Activated CD8-positive, alpha-beta T cell treated with anti-CD3 and anti-CD28 coated beads for 36 hours (primary cell): ENCODE data around the gene DLL4. TPM values are rescaled to one million over a fixed set of nuclear protein-coding genes. Genes with fewer than 3 reads are reported as not detected.

ENCODE experiments used
- ATAC-seq: fragments of 200-7000 bp; cut with Tn5 transposase; one replicate; pipeline ENCODE4 v1.10.0; 2021; ENCODE audit warnings: mild to moderate bottlenecking, moderate library complexity
- CTCF ChIA-PET: fragments of 350-600 bp; sonication (Branson Sonifier 250); formaldehyde crosslinking; loops from one replicate; lab custom pipeline; 2021; ENCODE audit warnings: antibody characterized with exemption; lab: Charles Lee
- POLR2A ChIA-PET: fragments of 350-600 bp; sonication (Branson Sonifier 250); formaldehyde crosslinking; loops from one replicate; lab custom pipeline; 2021; ENCODE audit warnings: antibody characterized with exemption; lab: Charles Lee
- DNase-seq: peaks from one replicate; pipeline ENCODE4 v3.0.0-alpha.2; 2020
- H3K27ac Mint-ChIP-seq: one replicate; pipeline ENCODE4 v1.8.0; 2021; ENCODE audit warnings: mild to moderate bottlenecking, mixed read lengths
- H3K27me3 Mint-ChIP-seq: one replicate; pipeline ENCODE4 v1.8.0; 2021; ENCODE audit warnings: mixed read lengths
- H3K36me3 Mint-ChIP-seq: one replicate; pipeline ENCODE4 v1.8.0; 2021; ENCODE audit warnings: low read depth, mixed read lengths
- H3K4me1 Mint-ChIP-seq: one replicate; pipeline ENCODE4 v1.8.0; 2021; ENCODE audit warnings: low read depth, mixed read lengths
- H3K4me3 Mint-ChIP-seq: one replicate; pipeline ENCODE4 v1.8.0; 2021; ENCODE audit warnings: mild to moderate bottlenecking, moderate library complexity, mixed read lengths
- H3K9me3 Mint-ChIP-seq: one replicate; pipeline ENCODE4 v1.8.0; 2021; ENCODE audit warnings: mixed read lengths
- intact Hi-C: fragments of 100-400 bp; cut with micrococcal nuclease; formaldehyde crosslinking; loops from one replicate; pipeline ENCODE4 v1.10.0; 2022
- total RNA-seq, 2 experiments: library from RNA; stranded (reverse); gene quantifications; one replicate each; pipeline ENCODE4 v1.2.3, GENCODE V29; 2021
- TF ChIP-seq, protein P1 (sequence below): fragments of 200-600 bp; IDR thresholded peaks from one replicate; pipeline ENCODE4 v1.8.0; 2022; ENCODE audit warnings: antibody characterized with exemption, mild to moderate bottlenecking

DLL4 gene
- total RNA-seq, 2 experiments from 2014 or later, result not detected

DNA sequence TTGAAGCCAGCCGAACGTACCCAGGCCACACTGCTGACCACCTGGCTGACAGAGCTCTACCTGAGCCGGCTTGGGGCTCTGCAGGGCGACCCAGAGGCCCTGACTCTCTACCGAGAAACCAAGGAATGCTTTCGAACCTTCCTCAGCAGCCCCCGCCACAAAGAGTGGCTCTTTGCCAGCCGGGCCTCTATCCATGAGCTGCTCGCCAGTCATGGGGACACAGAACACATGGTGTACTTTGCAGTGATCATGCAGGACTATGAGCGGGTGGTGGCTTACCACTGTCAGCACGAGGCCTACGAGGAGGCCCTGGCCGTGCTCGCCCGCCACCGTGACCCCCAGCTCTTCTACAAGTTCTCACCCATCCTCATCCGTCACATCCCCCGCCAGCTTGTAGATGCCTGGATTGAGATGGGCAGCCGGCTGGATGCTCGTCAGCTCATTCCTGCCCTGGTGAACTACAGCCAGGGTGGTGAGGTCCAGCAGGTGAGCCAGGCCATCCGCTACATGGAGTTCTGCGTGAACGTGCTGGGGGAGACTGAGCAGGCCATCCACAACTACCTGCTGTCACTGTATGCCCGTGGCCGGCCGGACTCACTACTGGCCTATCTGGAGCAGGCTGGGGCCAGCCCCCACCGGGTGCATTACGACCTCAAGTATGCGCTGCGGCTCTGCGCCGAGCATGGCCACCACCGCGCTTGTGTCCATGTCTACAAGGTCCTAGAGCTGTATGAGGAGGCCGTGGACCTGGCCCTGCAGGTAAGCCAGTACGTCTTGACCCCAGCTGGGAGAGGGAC is 28.7 kb upstream of the DLL4 start:
- no peak for DNase-seq
- no peak overlapping the region for H3K27ac Mint-ChIP-seq
- no peak overlapping the region for H3K4me3 Mint-ChIP-seq
- no peak for ATAC-seq
- no peaks in the 10 kb centered on the region for H3K27me3 Mint-ChIP-seq
- peaks cover 21% of the 10 kb centered on the region for H3K4me1 Mint-ChIP-seq
- ChIA-PET POLR2A (interaction anchor here (1.4 kb wide), 1 partner anchor 9 kb away, joined by 4 read pairs; no protein-coding TSS in a partner anchor), CTCF (interaction anchor here (0.6 to 9.4 kb wide), 6 partner anchors 27 to 285 kb away, joined by 3 to 126 read pairs (median 6); partner anchors contain the start of gene RHOV)
- intact Hi-C loops, result loop anchor here (10.0 kb wide), 2 partner anchors 54 to 124 kb away; partner anchors contain the start of gene CHAC1
- H3K9me3 Mint-ChIP-seq, result no peaks in the 10 kb centered on the region
- H3K36me3 Mint-ChIP-seq, result peaks cover 17% of the 10 kb centered on the region
- TF ChIP-seq, protein P1, sequence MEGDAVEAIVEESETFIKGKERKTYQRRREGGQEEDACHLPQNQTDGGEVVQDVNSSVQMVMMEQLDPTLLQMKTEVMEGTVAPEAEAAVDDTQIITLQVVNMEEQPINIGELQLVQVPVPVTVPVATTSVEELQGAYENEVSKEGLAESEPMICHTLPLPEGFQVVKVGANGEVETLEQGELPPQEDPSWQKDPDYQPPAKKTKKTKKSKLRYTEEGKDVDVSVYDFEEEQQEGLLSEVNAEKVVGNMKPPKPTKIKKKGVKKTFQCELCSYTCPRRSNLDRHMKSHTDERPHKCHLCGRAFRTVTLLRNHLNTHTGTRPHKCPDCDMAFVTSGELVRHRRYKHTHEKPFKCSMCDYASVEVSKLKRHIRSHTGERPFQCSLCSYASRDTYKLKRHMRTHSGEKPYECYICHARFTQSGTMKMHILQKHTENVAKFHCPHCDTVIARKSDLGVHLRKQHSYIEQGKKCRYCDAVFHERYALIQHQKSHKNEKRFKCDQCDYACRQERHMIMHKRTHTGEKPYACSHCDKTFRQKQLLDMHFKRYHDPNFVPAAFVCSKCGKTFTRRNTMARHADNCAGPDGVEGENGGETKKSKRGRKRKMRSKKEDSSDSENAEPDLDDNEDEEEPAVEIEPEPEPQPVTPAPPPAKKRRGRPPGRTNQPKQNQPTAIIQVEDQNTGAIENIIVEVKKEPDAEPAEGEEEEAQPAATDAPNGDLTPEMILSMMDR, result no peak

DNA sequence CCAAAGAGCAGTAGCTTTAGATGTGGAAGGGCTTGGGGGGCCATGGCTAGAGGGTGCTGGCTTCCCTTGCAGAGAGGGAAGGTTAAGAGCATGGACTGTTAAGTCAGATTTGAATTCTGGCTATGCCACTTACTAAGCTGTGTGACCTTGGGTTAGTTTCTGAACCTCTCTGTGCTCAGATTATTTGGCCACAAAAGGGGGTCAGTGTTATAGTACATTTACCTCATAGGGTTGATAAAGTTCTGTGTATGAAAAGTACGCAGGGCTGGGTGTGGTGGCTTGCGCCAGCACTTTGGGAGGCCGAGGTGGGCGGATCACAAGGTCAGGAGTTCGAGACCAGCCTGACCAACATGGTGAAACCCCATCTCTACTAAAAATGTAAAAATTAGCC is 28.1 kb upstream of the DLL4 start:
- ChIA-PET POLR2A (interaction anchor here (1.4 kb wide), 1 partner anchor 9 kb away, joined by 4 read pairs; no protein-coding TSS in a partner anchor), CTCF (interaction anchor here (0.6 to 9.4 kb wide), 5 partner anchors 28 to 284 kb away, joined by 3 to 126 read pairs (median 7); partner anchors contain the start of gene RHOV)
- H3K4me3 Mint-ChIP-seq, result no peak overlapping the region
- H3K4me1 Mint-ChIP-seq, result peaks cover 15% of the 10 kb centered on the region
- no peaks in the 10 kb centered on the region for H3K9me3 Mint-ChIP-seq
- no peak for DNase-seq
- H3K27ac Mint-ChIP-seq, result no peak overlapping the region
- no peaks in the 10 kb centered on the region for H3K27me3 Mint-ChIP-seq
- TF ChIP-seq, protein P1, result no peak
- peaks cover 14% of the 10 kb centered on the region for H3K36me3 Mint-ChIP-seq
- ATAC-seq, result no peak
- intact Hi-C loops, result loop anchor here (10.0 kb wide), 2 partner anchors 54 to 124 kb away; partner anchors contain the start of gene CHAC1

DNA sequence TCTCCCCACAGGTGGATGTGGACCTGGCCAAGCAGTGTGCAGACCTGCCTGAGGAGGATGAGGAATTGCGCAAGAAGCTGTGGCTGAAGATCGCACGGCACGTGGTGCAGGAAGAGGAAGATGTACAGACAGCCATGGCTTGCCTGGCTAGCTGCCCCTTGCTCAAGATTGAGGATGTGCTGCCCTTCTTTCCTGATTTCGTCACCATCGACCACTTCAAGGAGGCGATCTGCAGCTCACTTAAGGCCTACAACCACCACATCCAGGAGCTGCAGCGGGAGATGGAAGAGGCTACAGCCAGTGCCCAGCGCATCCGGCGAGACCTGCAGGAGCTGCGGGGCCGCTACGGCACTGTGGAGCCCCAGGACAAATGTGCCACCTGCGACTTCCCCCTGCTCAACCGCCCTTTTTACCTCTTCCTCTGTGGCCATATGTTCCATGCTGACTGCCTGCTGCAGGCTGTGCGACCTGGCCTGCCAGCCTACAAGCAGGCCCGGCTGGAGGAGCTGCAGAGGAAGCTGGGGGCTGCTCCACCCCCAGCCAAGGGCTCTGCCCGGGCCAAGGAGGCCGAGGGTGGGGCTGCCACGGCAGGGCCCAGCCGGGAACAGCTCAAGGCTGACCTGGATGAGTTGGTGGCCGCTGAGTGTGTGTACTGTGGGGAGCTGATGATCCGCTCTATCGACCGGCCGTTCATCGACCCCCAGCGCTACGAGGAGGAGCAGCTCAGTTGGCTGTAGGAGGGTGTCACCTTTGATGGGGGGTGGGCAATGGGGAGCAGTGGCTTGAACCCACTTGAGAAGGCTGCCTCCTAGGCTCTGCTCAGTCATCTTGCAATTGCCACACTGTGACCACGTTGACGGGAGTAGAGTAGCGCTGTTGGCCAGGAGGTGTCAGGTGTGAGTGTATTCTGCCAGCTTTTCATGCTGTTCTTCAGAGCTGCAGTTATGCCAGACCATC is 26.3 kb upstream of the DLL4 start:
- ChIA-PET CTCF (interaction anchor here (0.8 to 9.4 kb wide), 25 partner anchors 7 to 329 kb away, joined by 3 to 133 read pairs (median 6); partner anchors contain the start of genes CHAC1, DLL4, DNAJC17 and RHOV), POLR2A (interaction anchor here (0.5 to 3.6 kb wide), 8 partner anchors 8 to 320 kb away, joined by 3 to 15 read pairs (median 4); partner anchors contain the start of gene VPS18)
- Mint-ChIP-seq H3K27ac (peak overlapping the region; percentile 18), H3K9me3 (no peaks in the 10 kb centered on the region), H3K27me3 (no peaks in the 10 kb centered on the region), H3K4me3 (no peak overlapping the region), H3K36me3 (peaks cover 13% of the 10 kb centered on the region), H3K4me1 (peaks cover 22% of the 10 kb centered on the region)
- DNase-seq (no peak), ATAC-seq (no peak)
- TF ChIP-seq, protein P1, result no peak
- intact Hi-C loops, result loop anchor here (10.0 kb wide), 2 partner anchors 52 to 122 kb away; partner anchors contain the start of gene CHAC1

DNA sequence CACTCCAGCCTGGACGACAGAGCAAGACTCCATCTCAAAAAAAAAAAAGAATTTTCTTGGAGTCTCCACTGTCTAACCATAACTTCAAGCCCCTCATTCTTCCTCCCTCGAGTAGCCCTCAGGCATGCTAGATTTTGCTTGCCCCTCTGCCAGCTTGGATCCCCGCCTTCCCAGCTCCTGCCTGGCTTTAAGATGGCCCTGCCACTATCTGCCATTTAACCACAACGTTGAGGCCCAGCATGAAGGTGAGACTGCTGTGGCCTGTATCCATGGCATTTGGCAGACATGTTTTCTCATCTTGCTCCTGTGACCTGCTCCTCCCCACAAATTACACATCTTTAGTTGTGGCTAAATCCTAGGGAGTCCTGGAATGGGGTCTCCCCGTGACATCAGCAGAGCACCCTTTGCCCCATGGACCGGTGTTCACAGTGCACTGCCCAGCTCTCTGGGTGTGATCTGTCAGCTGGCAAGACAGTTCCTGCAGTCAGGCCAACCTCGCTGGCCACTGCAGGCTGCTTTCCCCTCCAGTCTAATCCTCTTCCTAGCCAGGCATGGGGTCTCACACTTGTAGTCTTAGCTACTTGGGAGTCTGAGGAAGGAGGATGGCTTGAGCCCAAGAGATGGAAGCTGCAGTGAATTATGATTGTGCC is 24.5 kb upstream of the DLL4 start:
- TF ChIP-seq, protein P1, result no peak
- ATAC-seq (no peak), DNase-seq (no peak)
- Mint-ChIP-seq H3K4me1 (peaks cover 23% of the 10 kb centered on the region), H3K27ac (no peak overlapping the region), H3K9me3 (no peaks in the 10 kb centered on the region), H3K27me3 (no peaks in the 10 kb centered on the region), H3K36me3 (peaks cover 9% of the 10 kb centered on the region), H3K4me3 (no peak overlapping the region)
- ChIA-PET CTCF (interaction anchor here (0.6 to 9.4 kb wide), 50 partner anchors 9 to 869 kb away, joined by 3 to 133 read pairs (median 4); partner anchors contain the start of genes CHP1, DLL4, EXD1 and MAPKBP1), POLR2A (interaction anchor here (0.6 to 3.6 kb wide), 9 partner anchors 8 to 322 kb away, joined by 3 to 15 read pairs (median 3); partner anchors contain the start of gene VPS18)
- intact Hi-C loops, result loop anchor here (2.0 to 10.0 kb wide), 3 partner anchors 50 to 280 kb away; partner anchors contain the start of gene CHAC1
